HCT116 (cell line): ENCODE data around the gene PTGES2. TPM values are rescaled to one million over a fixed set of nuclear protein-coding genes. Genes with fewer than 3 reads are reported as not detected.

ENCODE experiments used
- ATAC-seq: fragments of 200-7000 bp; cut with Tn5 transposase; 2 replicates; pipeline ENCODE4 v1.9.1; 2020; ENCODE audit warnings: mild to moderate bottlenecking, moderate library complexity
- BruUV-seq: library from RNA; stranded (reverse); fragments of 400-500 nt; replicated peaks from 2 replicates; lab custom pipeline; 2021; lab: Mats Ljungman, UMichigan
- CTCF ChIA-PET: fragments of 300-600 bp; sonication (Branson Sonifier 250); formaldehyde crosslinking; loops from one replicate; lab custom pipeline; 2021; ENCODE audit warnings: antibody characterized with exemption; lab: Charles Lee
- POLR2A ChIA-PET: fragments of 300-600, 350-600 bp; sonication (Branson Sonifier 250); formaldehyde crosslinking; loops from one replicate; lab custom pipeline; 2021; ENCODE audit warnings: antibody characterized with exemption; lab: Charles Lee
- RAD21 ChIA-PET, 2 experiments: fragments of 300-600 bp; sonication (Branson Sonifier 250); formaldehyde crosslinking; loops; one replicate each; lab custom pipeline; 2023; ENCODE audit warnings: low total read pairs in 2 of 2; ENCODE audit not compliant: uncharacterized antibody in 2 of 2, unreplicated experiment in 2 of 2, low non-redundant PET in 1 of 2; lab: Charles Lee
- DNase-seq: peaks from one replicate; pipeline ENCODE4 v3.0.0-alpha.2; 2010; ENCODE audit warnings: low read depth, low spot score
- H2AFZ ChIP-seq: fragments of 200-600 bp; shearing (Covaris generic), sonication (generic); 2 replicates; pipeline ENCODE4 v1.6.1; 2017; ENCODE audit warnings: low read depth, mixed run types, mixed read lengths, antibody characterized with exemption, low read length; ENCODE audit not compliant: poor library complexity, severe bottlenecking
- H3K27ac ChIP-seq: 2 replicates; pipeline ENCODE4 v1.5.1; 2012; ENCODE audit warnings: low read depth, low read length
- H3K27me3 ChIP-seq: fragments of 200-600 bp; sonication (generic); 2 replicates; pipeline ENCODE4 v1.6.1; 2016; ENCODE audit warnings: mixed run types, low read length, mixed read lengths; ENCODE audit not compliant: insufficient read depth
- H3K36me3 ChIP-seq, 2 experiments: fragments of 200-500 bp in 1 of 2; fragments of 200-600 bp in 1 of 2; sonication (Bioruptor generic) in 1 of 2; sonication (generic) in 1 of 2; 2 replicates each; pipeline versions ENCODE4 v1.5.1 to v1.6.1; 2014 to 2016; ENCODE audit warnings: low read length in 2 of 2, inconsistent platforms in 1 of 2, mixed read lengths in 1 of 2, mixed run types in 1 of 2; ENCODE audit not compliant: insufficient read depth in 2 of 2, control insufficient read depth in 1 of 2
- H3K4me1 ChIP-seq, 2 experiments: fragments of 200-600 bp in 1 of 2; sonication (generic) in 1 of 2; 2 replicates each; pipeline versions ENCODE4 v1.5.1 to v1.6.1; 2012 to 2017; ENCODE audit warnings: low read length in 2 of 2, inconsistent platforms in 1 of 2, mild to moderate bottlenecking in 1 of 2, mixed read lengths in 1 of 2, mixed run types in 1 of 2, moderate library complexity in 1 of 2; ENCODE audit not compliant: insufficient read depth in 2 of 2, control insufficient read depth in 1 of 2
- H3K4me2 ChIP-seq: fragments of 200-600 bp; sonication (generic); 2 replicates; pipeline ENCODE4 v1.6.1; 2017; ENCODE audit warnings: mixed run types, low read length, mixed read lengths
- H3K4me3 ChIP-seq, 2 experiments: fragments of 200-600 bp in 1 of 2; sonication (generic) in 1 of 2; replicated peaks in 1 of 2; 2 replicates each; pipeline ENCODE4 v1.5.1; 2011 to 2016; ENCODE audit warnings: low read length in 2 of 2, control low read depth in 1 of 2, low read depth in 1 of 2, mild to moderate bottlenecking in 1 of 2, mixed read lengths in 1 of 2, mixed run types in 1 of 2
- H3K79me2 ChIP-seq: fragments of 200-600 bp; sonication (generic); 2 replicates; pipeline ENCODE4 v1.6.1; 2017; ENCODE audit warnings: mild to moderate bottlenecking, mixed run types, low read length, moderate library complexity, mixed read lengths; ENCODE audit not compliant: insufficient read depth
- H3K9ac ChIP-seq: fragments of 200-600 bp; sonication (generic); 2 replicates; pipeline ENCODE4 v1.6.1; 2016; ENCODE audit warnings: low read length, mixed read lengths
- H3K9me2 ChIP-seq: fragments of 200-600 bp; sonication (generic), shearing (Covaris generic); 2 replicates; pipeline ENCODE4 v1.6.1; 2017; ENCODE audit warnings: mixed run types, mild to moderate bottlenecking, moderate library complexity; ENCODE audit not compliant: insufficient read depth
- H3K9me3 ChIP-seq, 2 experiments: fragments of 200-500 bp in 1 of 2; fragments of 200-600 bp in 1 of 2; sonication (Bioruptor generic) in 1 of 2; sonication (generic) in 1 of 2; 2 replicates each; pipeline ENCODE4 v1.6.1; 2014 to 2017; ENCODE audit warnings: low read length in 2 of 2, mixed read lengths in 2 of 2, inconsistent platforms in 1 of 2, low read depth in 1 of 2, mild to moderate bottlenecking in 1 of 2, mixed run types in 1 of 2, moderate library complexity in 1 of 2; ENCODE audit not compliant: control insufficient read depth in 1 of 2, insufficient read depth in 1 of 2
- H4K20me1 ChIP-seq: fragments of 200-600 bp; sonication (generic), shearing (Covaris generic); 2 replicates; pipeline ENCODE4 v1.6.1; 2017; ENCODE audit warnings: mixed run types, mild to moderate bottlenecking, moderate library complexity; ENCODE audit not compliant: insufficient read depth
- FOSL1 ChIP-seq: IDR thresholded peaks from 2 replicates; pipeline ENCODE4 v1.6.1; 2012; ENCODE audit warnings: low read depth
- ZBTB33 ChIP-seq: IDR thresholded peaks from 2 replicates; pipeline ENCODE4 v1.6.1; 2011; ENCODE audit warnings: mild to moderate bottlenecking, low read length, moderate library complexity; ENCODE audit not compliant: insufficient replicate concordance; ENCODE audit errors: extremely low read depth
- intact Hi-C: fragments of 100-400 bp; cut with micrococcal nuclease; formaldehyde crosslinking; loops from 2 replicates; pipeline ENCODE4 v1.10.0; 2022
- total RNA-seq: library from RNA; stranded (reverse); gene quantifications from one replicate; pipeline ENCODE4 v1.2.1, GENCODE V29; 2021; ENCODE audit not compliant: unreplicated experiment

The PTGES2 gene
- total RNA-seq, 1 experiment from 2014 or later, result 148 TPM

- Histone ChIP-seq H3K27ac (no peak overlapping the region), H3K79me2 (no peaks in the 10 kb centered on the region), H3K9ac (no peak overlapping the region), H4K20me1 (no peaks in the 10 kb centered on the region), H3K4me2 (no peak overlapping the region), H3K4me1 (peaks cover 10 to 29% of the 10 kb centered on the region in 2 experiments)
- CTCF ChIA-PET, result no interaction called here
- intact Hi-C loops, result no loop called here
- no TSS peak for BruUV-seq
- no peak for DNase-seq
- TF ChIP-seq FOSL1 (no peak), ZBTB33 (no peak)
- TF ChIP-seq, all 23 proteins: peak for 0
- no peaks in the 10 kb centered on the region for H3K9me2 ChIP-seq
- no peaks in the 10 kb centered on the region for H3K27me3 ChIP-seq
- H3K36me3 ChIP-seq, result no peaks in the 10 kb centered on the region
- POLR2A ChIA-PET, result interaction anchor here (2.1 kb wide), 1 partner anchor 7 kb away, joined by 7 read pairs; the partner anchor contains the start of gene BBLN
- H3K9me3 ChIP-seq, result no peaks in the 10 kb centered on the region
- RAD21 ChIA-PET, result no interaction called here
- H3K4me3 ChIP-seq, result no peak overlapping the region
- ATAC-seq, result no peak
- no peak overlapping the region for H2AFZ ChIP-seq
Observed at GRCh38 chr9:128152133-128153059, 24.9 kb upstream of the PTGES2 start.
